Activated effector memory CD4-positive, alpha-beta T cell treated with Interleukin-2 at 50 U/mL for 16 hours (primary cell): ENCODE data around the gene C6orf132.

Source experiments
- DNase-seq: peaks from one replicate; pipeline ENCODE4 v3.0.0-alpha.2; 2020

The C6orf132 gene

DNA sequence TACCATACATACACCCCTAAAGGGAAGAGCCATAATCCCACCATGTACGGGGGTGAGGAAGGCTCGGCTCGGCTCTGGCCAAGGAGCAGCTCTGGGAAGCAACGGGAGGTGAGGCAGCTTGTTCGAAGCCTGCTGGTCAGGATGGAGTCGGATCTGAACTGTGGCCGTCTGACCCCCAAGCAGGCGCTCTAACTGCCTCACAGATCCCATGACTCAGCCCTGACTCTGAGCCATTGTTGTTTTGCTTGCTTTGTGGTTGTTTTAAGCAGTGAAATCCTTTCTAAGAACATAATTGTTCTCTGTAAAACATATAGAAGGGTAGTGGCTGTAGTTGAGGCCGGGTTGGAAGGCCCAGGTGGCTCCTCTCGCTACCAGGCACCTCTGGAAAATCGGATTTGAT is 10.9 kb downstream of the C6orf132 start:
- no peak for DNase-seq

DNA sequence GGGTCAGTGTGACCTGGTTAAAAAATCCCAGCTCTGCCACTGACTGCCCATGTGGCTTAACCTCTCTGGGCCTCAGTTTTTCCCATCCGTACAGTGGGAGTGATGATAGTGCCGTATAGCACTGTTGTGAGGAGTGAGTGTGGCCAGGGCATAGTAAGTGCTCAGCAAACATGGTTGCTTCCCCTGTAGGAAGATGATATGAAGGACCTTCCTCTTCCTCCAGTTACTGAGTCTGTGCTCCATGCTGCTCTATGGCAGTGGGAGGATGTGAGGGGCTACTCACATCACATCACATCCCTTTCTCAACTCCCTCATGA is 13.1 kb downstream of the C6orf132 start:
- no peak for DNase-seq

DNA sequence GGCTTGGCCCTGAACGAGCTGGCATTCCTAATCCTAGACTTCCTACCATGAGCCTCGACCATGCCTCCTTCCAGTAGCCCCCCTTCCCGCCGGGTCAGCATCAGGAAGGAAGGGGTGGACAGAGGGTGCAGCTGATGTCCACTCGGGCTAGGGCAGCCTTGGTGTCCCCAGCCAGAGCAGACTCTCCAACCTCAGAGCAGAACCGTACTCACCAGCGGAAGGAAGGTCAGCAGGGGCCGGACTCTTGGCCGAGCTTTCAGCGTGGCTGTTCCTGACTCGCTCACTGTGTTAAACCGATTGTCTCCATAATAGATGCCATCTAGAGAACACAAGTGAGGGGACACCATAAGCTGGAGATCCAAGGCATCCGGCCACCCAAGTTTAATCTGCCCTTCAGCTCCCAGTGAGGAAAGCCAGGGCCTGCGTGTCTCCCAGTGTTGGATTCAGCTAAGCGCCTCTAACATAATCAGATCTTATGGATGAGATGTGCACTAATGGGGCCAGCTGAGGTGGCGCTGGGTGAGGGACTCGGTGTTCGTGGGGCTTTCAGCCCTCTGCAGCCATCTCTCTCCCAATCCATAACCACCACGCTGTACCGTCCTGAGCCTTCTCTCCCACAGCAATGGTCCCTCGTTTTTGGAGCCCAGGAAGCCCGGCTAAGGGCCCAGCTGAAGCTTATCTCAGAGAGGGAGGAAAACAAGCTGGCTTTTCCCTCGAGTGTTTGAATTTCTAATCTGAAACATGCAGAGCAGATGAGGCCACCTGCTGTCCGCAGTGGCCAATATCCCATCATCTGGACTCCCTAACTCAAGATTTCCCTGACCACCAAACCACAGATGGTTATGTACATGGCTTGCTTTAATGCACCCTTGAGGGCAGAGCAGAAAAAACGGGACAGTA is 13.7 kb downstream of the C6orf132 start:
- no peak for DNase-seq

DNA sequence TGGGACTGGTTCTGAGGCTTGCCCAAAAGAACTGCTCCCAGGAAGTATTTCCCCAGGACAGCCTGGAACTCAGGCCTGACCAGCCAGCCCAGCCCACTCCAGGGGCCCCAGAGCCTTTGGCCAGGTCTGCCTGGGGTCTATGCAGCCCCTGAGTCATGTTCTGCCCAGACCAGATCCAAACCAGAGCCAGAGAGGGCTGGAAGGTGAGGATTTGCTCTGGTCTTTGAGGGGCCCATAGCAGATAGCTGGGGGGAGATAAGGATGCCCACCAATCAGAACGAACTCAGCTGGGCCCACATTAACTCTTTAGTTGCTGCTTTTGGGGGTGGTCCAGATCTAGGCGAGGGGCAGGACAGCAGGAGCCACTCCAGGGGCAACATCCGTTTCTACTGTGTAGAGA is 16.8 kb downstream of the C6orf132 start:
- DNase-seq, result no peak

DNA sequence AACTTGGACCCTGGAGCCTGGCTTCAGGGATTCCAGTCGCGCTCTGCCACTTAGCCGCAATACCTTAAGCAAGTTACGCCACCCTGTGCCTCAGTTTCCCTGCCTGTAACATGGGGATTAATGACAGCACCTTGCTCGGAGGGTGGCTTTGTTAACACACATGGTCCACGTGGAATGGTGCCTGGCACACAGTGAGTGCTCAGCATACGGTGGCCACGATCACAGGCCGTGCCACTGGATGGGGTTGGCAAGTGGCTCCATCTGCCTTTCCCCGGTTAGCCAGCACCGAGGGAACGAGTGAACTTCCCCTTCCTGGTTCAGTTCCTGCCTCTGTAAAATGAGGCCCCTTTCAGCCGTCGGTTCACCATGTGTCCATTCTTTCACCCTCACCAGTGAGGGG is 17.2 kb downstream of the C6orf132 start:
- DNase-seq, result no peak

DNA sequence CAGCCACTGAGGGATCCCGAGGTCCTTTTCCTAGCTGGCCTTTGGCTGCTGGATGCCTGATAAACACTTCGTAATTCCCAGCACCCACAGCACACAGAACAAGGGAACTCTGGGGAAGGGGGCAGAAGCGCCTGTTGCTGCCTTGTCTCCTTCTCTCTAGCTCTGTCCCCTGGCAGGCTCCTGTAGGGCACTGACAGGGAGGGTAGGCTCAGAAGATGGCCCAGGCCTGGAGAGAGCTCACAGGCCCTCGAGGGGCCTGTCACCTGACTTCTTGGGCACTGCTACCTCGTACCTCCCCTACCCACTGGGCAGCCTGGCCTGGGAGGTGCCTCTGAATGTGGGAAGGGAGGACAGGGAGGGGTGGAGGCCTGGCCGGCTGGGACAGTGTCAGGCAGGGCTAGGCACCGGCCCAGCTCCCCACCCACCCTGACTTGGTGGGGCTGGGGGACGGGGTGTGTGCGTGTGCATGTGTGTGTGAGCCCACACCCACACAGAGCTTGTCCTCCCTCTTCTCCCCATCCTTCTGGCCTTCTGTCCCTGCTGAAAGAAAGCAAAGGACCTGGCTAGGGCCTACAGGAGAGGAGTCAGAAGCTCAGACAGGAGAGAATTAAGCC is 18.1 kb downstream of the C6orf132 start:
- DNase-seq, result no peak

DNA sequence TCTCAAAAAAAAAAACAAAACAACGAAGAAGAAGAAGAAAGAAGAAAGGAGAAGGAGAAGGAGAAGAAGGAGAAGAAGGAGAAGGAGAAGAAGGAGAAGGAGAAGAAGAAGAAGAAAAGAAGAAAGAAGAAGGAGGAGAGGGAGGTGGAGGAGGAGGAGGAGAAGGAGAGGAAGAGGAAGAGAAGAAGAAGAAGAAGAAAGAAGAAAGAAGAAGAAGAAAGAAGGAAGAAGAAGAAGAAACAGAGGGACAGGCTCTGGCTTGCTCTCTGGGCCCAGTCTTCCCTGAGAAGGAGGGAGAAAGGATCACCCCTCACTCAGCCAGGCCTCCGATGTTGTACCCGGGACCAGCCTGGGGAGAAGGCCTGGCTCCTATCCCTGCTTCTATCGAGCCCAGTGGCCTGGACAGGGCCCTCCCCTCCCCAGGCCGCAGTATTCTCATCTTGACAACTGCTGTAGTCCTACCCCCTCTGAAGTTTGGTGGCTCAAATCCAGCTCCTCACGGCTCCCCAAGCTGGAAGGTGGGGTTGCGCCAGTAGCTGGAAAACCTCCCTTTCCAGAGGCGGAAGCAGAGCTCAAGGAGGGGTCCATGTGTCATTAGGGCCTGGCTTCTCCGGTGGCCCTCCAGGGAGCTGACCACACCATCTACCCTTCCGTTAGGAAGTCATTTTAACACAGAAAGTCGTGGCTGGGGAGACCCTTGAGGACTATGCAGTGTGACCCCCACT is 18.9 kb downstream of the C6orf132 start:
- no peak for DNase-seq

DNA sequence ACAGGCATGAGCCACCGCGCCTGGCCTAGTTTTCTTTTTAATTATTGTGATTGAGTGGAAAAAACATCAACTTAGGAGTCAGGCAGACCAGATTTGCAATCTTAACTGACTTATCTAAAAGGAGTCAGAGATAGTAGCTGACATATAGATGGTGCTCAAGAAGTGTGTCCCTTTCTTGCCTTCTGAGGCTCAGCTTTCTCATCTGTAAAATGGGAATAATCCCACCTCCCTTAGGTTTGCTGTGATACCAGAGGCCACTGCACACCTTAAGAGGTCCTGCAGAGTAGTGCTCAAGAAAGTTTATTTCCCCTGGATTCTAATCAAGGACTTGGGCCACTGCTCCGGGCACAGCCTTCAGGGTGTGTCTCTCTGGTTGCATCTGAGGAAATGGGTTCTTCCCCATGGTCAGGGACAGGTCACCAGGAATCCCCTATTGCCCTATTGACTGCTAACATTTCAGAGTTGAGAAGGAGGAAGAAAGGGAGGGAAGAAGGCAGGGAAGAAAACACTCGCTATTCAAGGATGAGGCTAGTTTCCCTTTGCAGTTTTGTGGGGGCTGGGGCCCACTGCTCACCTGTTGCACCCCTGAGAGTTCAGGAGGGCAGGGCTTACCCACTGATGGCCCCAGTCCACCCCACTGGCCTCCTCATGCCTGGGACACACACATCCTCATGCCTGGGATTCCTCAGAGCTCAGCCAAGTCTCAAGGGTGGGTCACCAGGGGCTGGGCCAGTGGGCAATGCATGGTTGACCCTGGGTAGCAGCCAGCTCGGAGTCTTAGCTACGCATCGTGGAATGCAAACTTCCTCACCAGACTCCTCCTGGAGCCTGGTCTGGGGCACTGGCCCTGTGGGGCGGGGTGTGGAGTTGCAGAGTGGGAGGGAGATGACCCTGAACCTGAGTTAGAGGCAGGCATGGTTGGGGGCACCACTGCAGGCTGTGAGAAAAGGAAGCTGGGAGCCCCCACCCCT is 21.2 kb downstream of the C6orf132 start:
- no peak for DNase-seq

DNA sequence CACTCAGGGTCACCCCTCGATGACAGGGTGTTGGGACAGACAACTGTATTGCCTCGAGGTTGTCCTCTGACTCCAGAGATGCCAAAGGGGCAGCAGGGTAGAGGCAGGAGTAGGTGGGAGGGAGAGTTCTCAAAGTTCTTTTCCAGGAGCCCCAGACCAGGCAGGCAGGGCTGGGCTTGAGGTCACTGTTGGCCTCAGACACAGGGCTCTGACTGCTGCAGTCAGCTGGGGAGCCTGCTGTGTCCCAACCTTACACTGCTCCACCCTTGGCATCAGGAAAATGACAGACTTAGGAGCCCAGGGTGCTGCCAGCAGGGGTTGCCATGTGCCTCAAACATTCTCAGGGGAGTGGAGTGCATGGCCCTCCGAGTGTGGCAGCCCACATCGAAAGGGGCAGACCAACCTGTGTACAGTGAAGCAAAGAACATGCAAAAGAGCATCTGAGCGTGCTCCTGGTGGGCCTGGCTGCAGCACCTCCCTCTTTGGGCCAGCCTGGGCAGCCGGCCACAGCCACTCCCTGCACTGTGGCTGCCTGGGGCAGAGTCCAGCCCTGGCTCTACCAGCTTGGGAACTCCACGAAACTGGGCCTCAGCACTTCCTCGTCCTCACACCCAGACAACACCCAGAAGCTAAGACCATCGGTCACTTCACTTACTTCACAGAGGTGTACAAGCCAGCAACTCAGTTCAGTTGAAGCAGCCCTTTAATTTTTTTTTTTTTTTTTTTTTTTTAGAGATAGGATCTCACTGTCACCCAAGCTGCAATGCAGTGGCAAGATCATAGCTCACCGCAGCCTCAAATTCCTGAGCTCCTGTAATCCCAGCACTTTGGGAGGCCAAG is 24.0 kb downstream of the C6orf132 start:
- no peak for DNase-seq

DNA sequence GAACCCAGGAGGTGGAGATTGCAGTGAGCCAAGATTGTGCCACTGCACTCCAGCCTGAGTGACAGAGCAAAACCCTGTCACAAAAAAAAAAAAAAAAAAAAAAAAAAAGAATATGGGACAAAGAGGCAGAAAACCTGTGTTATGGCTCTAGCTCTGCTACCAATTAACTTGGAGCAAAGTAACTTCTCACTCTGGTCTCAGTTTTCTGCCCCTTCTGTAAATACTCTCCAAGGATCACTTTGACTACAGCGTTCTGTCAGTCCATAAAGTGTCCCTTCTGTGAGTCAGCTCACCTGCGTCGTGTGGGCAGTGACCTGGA is 24.6 kb downstream of the C6orf132 start:
- DNase-seq, result no peak

DNA sequence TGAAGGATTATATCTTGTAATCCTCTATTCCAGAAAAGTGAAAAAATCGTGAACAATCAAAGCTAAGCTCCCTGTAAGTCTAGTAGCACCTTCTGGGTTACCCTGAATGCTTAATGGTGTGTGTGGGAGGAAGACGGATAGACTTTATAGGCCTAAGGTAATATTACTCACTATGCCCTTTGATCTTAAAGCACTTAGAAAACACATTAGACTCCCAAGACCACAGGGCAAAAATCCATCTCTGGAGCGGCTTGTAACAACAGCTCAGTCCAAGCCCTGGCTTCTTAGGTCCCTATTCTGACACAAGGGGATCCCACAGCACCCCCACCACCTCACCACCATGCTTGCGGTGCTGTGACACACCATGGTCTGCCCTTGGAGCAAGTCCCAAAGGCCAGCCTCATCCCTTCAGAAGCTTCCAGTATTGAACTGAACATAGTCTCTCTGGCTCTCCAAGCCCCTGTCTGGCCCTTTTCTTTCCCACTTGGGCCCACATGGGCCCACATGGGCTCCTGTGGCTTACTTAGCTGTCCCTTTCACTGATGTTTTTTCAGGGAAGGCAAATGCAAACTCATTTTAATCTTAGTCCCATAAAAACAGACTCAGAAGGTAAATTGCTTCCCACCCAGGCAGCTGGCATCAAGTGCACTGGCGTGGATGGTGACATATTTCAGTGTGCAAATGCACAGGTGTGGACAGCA is 28.3 kb downstream of the C6orf132 start:
- DNase-seq, result no peak

DNA sequence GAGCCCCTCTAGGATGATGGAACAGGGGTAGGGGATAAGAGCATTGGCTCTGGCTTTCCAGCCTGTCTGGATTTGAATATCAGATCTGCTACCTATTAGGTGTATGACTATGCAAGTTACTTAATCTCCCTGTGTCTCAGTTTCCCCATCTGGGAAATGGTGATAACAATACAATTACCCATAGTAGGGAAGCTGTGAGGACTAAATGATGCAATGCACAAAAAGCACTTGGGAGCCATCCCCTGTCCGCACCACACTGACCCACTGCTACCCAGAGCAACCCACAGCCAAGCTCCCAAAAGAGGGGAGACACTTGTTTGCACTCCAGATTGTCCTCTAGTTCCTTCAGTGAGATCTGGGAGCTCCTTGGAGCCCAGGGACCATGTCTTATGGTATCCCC is 30.1 kb downstream of the C6orf132 start:
- no peak for DNase-seq

DNA sequence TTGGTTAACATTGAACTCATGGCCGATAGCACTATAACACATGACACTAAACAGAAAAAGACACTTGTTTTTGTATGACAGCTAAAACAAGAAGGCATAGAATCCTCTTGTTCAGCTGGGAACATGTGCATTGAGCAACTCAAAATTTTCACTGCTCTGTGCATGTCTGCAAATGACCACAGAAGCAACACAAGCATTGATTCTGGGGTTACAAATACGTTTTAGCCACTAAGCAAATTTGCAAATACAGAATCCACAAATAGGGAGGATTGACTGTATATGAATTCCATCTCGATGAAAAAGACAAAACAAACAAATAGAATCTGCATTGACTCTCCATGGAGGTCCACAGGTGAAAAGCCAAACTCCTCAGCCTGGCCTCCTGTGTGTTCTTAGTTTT is 31.7 kb downstream of the C6orf132 start:
- DNase-seq, result no peak

DNA sequence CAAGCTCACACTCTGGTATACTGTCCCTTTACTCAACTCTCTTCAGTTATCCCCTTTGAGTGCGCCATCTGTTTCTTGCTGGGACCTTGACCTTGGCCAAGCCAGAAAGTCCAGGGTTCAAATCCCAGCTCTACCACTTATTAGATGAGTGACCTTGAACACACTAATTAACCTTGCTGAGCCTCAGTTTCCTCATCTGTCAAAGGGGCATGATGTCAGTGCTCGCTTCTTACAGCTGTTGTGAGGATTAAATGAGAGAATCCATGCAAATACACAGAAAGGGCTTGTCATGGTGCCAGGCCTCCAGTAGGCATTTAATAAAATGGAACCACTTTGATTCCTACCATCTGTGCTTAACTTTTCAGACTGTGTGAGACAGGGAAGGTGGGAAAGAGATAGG is 34.3 kb downstream of the C6orf132 start:
- no peak for DNase-seq

DNA sequence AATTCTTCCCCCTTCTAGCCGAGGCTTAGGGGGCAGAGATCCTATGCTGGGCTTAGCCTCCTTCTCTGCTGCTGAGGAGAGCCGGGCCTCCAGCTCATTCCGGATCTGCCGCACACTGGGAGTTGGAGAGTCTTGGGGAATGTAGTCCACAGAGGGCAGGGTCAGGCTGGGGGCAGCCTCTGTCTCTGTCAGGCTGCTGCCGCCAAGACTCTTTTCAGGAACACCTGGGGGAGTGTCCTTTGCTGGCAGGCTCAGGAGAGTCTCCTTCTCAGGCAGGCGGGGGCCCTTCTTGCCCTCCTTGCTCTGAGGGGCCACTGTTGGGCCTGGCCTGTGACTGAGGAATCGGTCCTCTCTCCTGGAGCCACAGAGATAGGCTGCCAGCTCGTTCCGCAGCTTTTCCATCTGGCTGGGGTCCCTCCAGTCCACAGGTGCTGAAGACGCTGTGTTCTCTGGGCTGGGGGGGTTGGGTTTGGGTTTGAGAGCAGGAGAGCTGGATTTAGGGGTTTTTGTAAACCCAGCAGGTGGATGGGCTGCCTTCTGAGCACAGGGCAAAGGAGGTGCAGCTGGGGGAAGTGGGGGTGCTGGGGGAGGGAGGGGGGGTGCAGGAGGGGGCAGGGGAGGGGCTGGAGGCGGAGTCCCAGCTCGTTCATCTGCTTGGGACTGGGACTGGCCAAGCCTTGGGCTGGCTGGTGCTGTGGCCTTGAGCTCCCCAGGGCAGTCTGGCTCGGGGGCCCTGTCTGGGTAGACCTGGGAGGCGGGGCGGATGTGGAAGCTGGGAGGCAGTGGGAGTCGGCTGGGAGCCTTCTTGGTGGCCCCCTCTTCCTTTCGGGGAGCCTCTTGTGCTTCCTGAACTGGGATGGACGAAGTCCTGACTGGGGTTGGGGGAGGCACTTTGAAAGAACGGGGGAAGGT is 36.1 kb downstream of the C6orf132 start:
- no peak for DNase-seq

DNA sequence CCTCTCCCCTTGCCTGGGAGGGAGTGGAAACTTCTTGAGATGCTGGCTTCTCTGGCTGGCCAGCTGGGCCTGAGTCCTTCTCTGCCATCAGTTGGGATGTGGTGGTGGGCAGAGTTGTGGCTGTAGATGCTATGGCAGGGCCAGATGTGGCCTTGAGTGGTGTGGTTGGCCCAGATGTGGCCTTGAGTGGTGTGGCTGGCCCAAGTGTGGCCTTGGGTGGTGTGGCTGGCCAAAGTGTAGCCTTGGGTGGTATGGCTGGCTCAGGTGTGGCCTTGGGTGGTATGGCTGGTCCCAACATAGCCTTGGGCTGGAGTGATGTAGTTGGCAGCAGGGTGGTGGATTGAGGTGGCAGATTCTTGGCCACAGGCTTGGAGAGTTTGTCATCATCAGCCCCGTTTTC is 36.7 kb downstream of the C6orf132 start:
- no peak for DNase-seq

DNA sequence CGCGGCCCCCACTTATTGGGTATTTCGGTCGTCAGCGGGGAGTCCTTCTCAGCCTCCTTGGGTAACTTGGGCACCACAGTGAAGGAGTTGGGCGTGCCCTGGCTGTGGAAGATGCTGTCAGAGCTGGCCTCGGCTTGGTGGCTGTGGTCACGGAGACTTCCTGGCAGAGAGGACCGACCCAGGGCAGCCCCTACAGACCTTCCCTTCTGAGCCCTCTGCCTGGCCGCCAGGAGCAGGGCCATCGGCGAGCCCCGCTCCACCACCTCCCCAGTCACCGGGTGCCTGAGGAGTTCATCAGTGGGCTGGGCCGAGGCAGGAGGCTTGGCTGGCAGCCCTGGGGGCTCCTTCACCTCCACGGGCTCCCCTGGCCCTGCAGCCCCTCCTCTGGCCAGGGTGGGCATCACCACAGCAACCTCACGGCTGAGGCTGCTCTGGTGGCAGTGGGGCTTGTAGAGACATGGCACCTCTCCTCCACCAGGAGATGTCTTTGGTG is 37.2 kb downstream of the C6orf132 start:
- DNase-seq, result no peak

DNA sequence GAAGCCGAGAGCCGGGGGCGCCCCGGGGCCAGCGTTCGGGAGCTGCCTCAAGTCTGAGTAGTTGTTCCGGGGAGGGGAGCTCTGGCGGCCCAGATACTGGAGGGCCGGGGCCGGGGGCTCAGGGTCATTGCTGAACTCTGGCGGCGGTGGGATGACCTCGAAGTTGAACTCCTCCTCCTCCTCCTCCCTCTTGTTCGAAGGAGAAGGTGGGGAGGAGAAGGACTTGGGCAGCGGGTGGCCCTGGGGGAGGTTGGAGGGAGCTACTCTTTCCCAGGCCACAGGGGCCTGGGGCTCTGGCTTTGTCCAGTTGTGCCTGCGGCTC is 37.7 kb downstream of the C6orf132 start:
- DNase-seq, result no peak

DNA sequence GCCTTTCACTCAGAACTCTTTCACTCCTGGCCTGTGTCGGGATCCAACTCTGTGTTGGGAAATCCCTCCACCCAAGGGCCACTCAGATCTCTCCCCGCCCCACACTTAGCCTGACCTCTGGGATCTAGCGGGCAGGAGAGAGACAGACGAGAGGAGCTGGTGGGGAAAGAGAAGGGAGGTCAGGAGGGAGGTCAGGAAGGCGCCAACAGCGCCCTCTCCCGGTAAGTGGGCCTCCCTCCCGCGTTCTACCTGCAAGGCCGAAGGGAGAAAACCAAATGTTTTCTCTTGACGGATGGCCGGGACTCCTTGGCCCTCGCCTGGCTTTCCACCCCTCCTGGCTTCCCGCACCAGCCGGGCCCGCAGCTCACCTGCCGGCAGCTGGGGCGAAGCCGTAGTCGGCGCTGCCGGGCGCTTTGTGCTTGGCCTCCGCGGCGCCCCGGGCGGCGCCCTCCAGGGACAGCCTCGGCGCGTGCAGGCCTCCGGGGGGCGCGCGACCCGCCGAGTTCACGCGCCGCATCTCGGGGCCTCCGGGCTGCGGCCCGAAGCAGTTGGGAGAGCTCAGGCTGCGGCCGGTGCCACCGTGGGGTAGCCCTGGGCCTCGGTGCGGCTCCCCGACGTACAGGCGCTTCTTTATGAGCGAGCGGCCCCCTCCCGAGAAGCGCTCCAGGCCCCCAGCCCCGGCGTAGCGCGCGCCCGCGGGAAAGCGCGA is 38.2 kb downstream of the C6orf132 start:
- DNase-seq, result peak; percentile 57

DNA sequence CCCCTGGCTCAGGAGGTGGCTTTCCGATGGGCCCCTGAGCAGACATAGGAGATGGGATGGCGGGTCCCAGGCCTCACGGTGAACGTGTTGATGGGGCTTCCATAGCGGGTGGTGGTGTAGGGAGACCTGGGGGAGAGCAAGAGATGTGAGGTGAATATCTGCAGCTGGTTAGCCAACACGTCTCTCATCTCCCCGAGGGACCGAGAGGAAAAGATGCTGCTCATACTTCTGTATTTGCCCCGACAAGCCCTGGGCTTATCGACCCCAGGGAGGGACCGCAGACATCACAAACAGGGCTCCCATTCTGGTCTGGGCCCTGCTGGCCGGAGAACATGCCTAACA is 38.7 kb downstream of the C6orf132 start:
- DNase-seq, result no peak
